Embryonic facial prominence (tissue), 1 donor: ENCODE results near the gene PIP5KL1.

ENCODE experiments used
- DNase-seq: peaks from one replicate; pipeline ENCODE4 v3.0.0-alpha.2; 2016; ENCODE audit errors: extremely low spot score

PIP5KL1 gene

GRCh38 chr9:127930231-127931091 is at the start of gene PIP5KL1:
PIP5KL1 (minus strand) TSS chr9:127930777; CDS start chr9:127930752, 25 bp downstream.
- DNase-seq: no peak

- no peak for DNase-seq
Observed at GRCh38 chr9:127980060-127980705, 49.6 kb upstream of the PIP5KL1 start.

- DNase-seq: no peak
Observed at GRCh38 chr9:127979333-127980059, 48.9 kb upstream of the PIP5KL1 start.

- DNase-seq: no peak
Observed at GRCh38 chr9:127979015-127979332, 48.4 kb upstream of the PIP5KL1 start.

GRCh38 chr9:127977884-127978647 is 47.5 kb upstream of the PIP5KL1 start:
- no peak for DNase-seq

- no peak for DNase-seq
Observed at GRCh38 chr9:127977009-127977883, 46.7 kb upstream of the PIP5KL1 start.

GRCh38 chr9:127976498-127976897 is 45.9 kb upstream of the PIP5KL1 start:
- DNase-seq: no peak

GRCh38 chr9:127975376-127976315 is 45.1 kb upstream of the PIP5KL1 start:
- DNase-seq: peak; percentile 5

- DNase-seq: no peak
Observed at GRCh38 chr9:127974769-127975261, 44.2 kb upstream of the PIP5KL1 start.

GRCh38 chr9:127974001-127974768 is 43.6 kb upstream of the PIP5KL1 start:
- no peak for DNase-seq

- DNase-seq: no peak
Observed at GRCh38 chr9:127973169-127974000, 42.8 kb upstream of the PIP5KL1 start.

GRCh38 chr9:127972236-127972871 is 41.8 kb upstream of the PIP5KL1 start:
- DNase-seq: no peak

GRCh38 chr9:127971357-127972235 is 41.0 kb upstream of the PIP5KL1 start:
- no peak for DNase-seq

- no peak for DNase-seq
Observed at GRCh38 chr9:127970401-127971313, 40.1 kb upstream of the PIP5KL1 start.

- no peak for DNase-seq
Observed at GRCh38 chr9:127968700-127969383, 38.3 kb upstream of the PIP5KL1 start.
